ENCODE measurements around the gene SMCO4. TPM values are rescaled to one million over a fixed set of nuclear protein-coding genes. Genes with fewer than 3 reads are reported as not detected.

The SMCO4 gene
- total and polyA plus RNA-seq, 2 of the 8 experiments (the other 6 are each of a cell fraction or from before 2014, with no cell fraction given) = 33.2 to 53.9 TPM

DNA sequence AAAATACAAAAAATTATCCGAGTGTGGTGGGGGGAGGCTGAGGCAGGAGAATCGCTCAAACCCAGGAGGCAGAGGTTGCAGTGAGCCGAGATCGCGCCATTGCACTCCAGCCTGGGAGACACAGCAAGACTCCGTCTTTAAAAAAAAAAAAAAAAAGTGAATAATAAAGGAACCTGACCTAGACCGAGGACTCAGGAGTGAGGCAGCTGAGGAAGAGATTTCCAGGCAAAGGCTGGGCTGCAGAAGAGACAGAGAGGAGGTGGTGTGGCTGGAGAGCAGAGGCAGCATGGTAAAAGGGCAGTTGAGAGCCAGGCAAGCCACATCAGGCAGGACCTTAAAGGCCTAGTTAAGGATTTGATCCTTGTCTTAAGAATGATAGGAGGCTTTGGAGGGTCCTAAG, 28.4 kb upstream of the SMCO4 start:
- H3K23ac ChIP-seq (ENCODE audit: insufficient read length) = no peak overlapping the region
- H4K91ac ChIP-seq (replicated peaks; ENCODE audit: insufficient read length, low read length) = no peak overlapping the region
- no peak overlapping the region for H3K18ac ChIP-seq (ENCODE audit: extremely low read depth, low read length)
- no peaks in the 10 kb centered on the region for H3K9me3 ChIP-seq (ENCODE audit: insufficient read depth in 2 of 2, low read depth in 1 of 2, low read length in 1 of 2)
- H3K9ac ChIP-seq (replicated peaks in 1 of 4; ENCODE audit: extremely low read depth in 1 of 4, low read depth in 3 of 4, low read length in 3 of 4) = no peak overlapping the region
- H3K36me3 ChIP-seq (ENCODE audit: control insufficient read depth in 2 of 4, insufficient read depth in 4 of 4, low read length in 3 of 4) = no peaks in the 10 kb centered on the region
- 56% methylated on average over 1 of the region's 7 CpGs; no CpG with 5 or more reads in 1 of the 2 experiments for WGBS, 2 experiments (ENCODE audit: extremely low coverage in 1 of 2, insufficient coverage in 1 of 2, insufficient read length in 1 of 2, insufficient replicate concordance in 2 of 2, low coverage in 1 of 2, low lambda C conversion rate in 2 of 2, missing lambda C conversion rate in 1 of 2)
- H3K56ac ChIP-seq (replicated peaks; ENCODE audit: insufficient read length, low read depth, low read length) = no peak overlapping the region
- H3K4me3 ChIP-seq (ENCODE audit: extremely low read depth in 1 of 4, insufficient read depth in 2 of 4, low read depth in 3 of 4, low read length in 4 of 4) = no peak overlapping the region
- H3K27ac ChIP-seq (ENCODE audit: low read depth, low read length) = no peak overlapping the region
- H2AK5ac ChIP-seq (ENCODE audit: low read depth, low read length) = no peak overlapping the region
- no peak overlapping the region for H4K8ac ChIP-seq (ENCODE audit: extremely low read depth, insufficient read depth, low read length)
- H2AFZ ChIP-seq (ENCODE audit: low read length) = 0 out of 2 replicates have a peak overlapping the region, but pooled peaks have one; percentile 56
- no peaks in the 10 kb centered on the region for H4K20me1 ChIP-seq (replicated peaks in 1 of 2; ENCODE audit: control insufficient read depth in 1 of 2, insufficient read depth in 2 of 2, low read length in 2 of 2)
- FAIRE-seq (no peak), DNase-seq (ENCODE audit: low read depth in 1 of 2, low spot score in 2 of 2) (no peak)
- no peaks in the 10 kb centered on the region for H3K23me2 ChIP-seq (ENCODE audit: low read depth, low read length)
- H4K5ac ChIP-seq (ENCODE audit: insufficient read length, low read depth, low read length) = no peak overlapping the region
- H2BK5ac ChIP-seq (ENCODE audit: low read depth, low read length) = no peak overlapping the region
- H3K79me1 ChIP-seq (ENCODE audit: low read depth, low read length) = no peaks in the 10 kb centered on the region
- no peak overlapping the region for H3K14ac ChIP-seq (ENCODE audit: insufficient read length)
- no peak overlapping the region for H2BK12ac ChIP-seq (ENCODE audit: low read depth, low read length)
- H3K79me2 ChIP-seq (ENCODE audit: control insufficient read depth in 1 of 2, insufficient read depth in 2 of 2, low read length in 2 of 2) = no peaks in the 10 kb centered on the region
- H3K4ac ChIP-seq (replicated peaks; ENCODE audit: insufficient read length, low read depth, low read length) = no peak overlapping the region
- peaks cover 0 to 3% (median 0%) of the 10 kb centered on the region in 4 experiments; a peak in 2 of 7 replicates for H3K4me1 ChIP-seq (replicated peaks in 1 of 4; ENCODE audit: control insufficient read depth in 3 of 4, insufficient read depth in 4 of 4, low read length in 3 of 4)
- POLR2A ChIA-PET (ENCODE audit: partially characterized antibody) = no interaction called here
- no peaks in the 10 kb centered on the region for H3K27me3 ChIP-seq (replicated peaks in 1 of 4; ENCODE audit: control insufficient read depth in 3 of 4, extremely low read depth in 1 of 4, insufficient read depth in 3 of 4, low read length in 3 of 4)
- no peak overlapping the region for H2BK120ac ChIP-seq (replicated peaks; ENCODE audit: low read depth, low read length)
- peak overlapping the region in 1 of 2 experiments; percentile 17; a peak in 1 of 4 replicates for H3K4me2 ChIP-seq (ENCODE audit: insufficient read depth in 1 of 2, low read depth in 2 of 2, low read length in 2 of 2)
- no peak overlapping the region for H2BK20ac ChIP-seq (ENCODE audit: low read length)
- H2BK15ac ChIP-seq (ENCODE audit: low read length) = no peak overlapping the region
- CTCF ChIA-PET (ENCODE audit: partially characterized antibody) = no interaction called here
- TF ChIP-seq ZNF274 (IDR thresholded peaks at IDR 0.05; ENCODE audit: borderline replicate concordance, extremely low read depth, low read length) (no peak), YY1 (IDR thresholded peaks at IDR 0.05; ENCODE audit: low read depth, low read length) (no peak), HDAC6 (IDR thresholded peaks at IDR 0.05; ENCODE audit: low read depth, low read length) (no peak), POLR2AphosphoS5 (IDR thresholded peaks at IDR 0.05; ENCODE audit: low read depth, low read length) (no peak), PHF8 (conservative IDR thresholded peaks at IDR 0.05; ENCODE audit: low read depth, low read length) (no peak), NRF1 (IDR thresholded peaks at IDR 0.05; ENCODE audit: low read depth, low read length) (no peak), SP2 (IDR thresholded peaks at IDR 0.05; ENCODE audit: low read length) (no peak), BRCA1 (IDR thresholded peaks at IDR 0.05; ENCODE audit: low read depth, low read length) (no peak), TAF7 (optimal IDR thresholded peaks at IDR 0.05; ENCODE audit: borderline replicate concordance, low read depth, low read length) (no peak), SRF (IDR thresholded peaks at IDR 0.05; ENCODE audit: low read depth, low read length) (no peak), GTF2F1 (IDR thresholded peaks at IDR 0.05; ENCODE audit: borderline replicate concordance, low read depth, low read length) (no peak), EGR1 (IDR thresholded peaks at IDR 0.05; ENCODE audit: borderline replicate concordance, low read depth, low read length) (no peak), USF2 (IDR thresholded peaks at IDR 0.05; ENCODE audit: low read length) (no peak), RNF2 (IDR thresholded peaks at IDR 0.05; ENCODE audit: borderline replicate concordance, low read depth, low read length, missing control alignments, poor library complexity, severe bottlenecking) (no peak)
